CD4-positive, alpha-beta T cell treated with Interleukin-2 at 100 ng/mL for 4 hours (primary cell): ENCODE results near the gene PCDHA7.
"Not testable (repeated sequence)": the region's sequence is repeated elsewhere in the genome, so short reads cannot be mapped to it uniquely, and the experiment has no call there.

ENCODE experiments used
- DNase-seq: peaks from one replicate; pipeline ENCODE4 v3.0.0-alpha.2; 2020; ENCODE audit warnings: low spot score

Gene PCDHA7, protein sequence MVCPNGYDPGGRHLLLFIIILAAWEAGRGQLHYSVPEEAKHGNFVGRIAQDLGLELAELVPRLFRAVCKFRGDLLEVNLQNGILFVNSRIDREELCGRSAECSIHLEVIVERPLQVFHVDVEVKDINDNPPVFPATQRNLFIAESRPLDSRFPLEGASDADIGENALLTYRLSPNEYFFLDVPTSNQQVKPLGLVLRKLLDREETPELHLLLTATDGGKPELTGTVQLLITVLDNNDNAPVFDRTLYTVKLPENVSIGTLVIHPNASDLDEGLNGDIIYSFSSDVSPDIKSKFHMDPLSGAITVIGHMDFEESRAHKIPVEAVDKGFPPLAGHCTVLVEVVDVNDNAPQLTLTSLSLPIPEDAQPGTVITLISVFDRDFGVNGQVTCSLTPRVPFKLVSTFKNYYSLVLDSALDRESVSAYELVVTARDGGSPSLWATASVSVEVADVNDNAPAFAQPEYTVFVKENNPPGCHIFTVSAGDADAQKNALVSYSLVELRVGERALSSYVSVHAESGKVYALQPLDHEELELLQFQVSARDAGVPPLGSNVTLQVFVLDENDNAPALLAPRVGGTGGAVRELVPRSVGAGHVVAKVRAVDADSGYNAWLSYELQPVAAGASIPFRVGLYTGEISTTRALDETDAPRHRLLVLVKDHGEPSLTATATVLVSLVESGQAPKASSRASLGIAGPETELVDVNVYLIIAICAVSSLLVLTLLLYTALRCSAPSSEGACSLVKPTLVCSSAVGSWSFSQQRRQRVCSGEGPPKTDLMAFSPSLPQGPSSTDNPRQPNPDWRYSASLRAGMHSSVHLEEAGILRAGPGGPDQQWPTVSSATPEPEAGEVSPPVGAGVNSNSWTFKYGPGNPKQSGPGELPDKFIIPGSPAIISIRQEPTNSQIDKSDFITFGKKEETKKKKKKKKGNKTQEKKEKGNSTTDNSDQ

DNA sequence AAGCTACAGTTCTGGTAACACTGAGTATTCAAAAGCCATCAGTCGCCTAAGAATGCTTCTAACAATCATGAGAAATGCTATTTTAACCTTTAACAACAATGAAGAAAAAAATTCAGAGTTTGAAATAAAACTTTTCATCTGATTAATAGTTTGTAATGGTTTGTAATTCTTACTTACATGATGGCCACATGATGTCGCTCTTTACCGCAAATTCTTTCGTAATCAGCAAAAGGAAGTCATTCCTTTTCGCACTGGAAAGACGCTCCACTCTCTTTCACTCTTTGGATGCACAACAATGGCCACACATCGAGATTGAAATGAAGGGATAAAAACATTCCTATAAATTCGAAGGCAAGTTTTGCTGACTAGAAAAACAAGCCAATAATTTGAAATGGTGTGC lies at the start of gene PCDHA7:
Gene PCDHA7 (plus strand): TSS at position 277 of the 400 bp plus-strand sequence. CDS start 115 bp downstream, at position 392.
- no peak for DNase-seq

DNA sequence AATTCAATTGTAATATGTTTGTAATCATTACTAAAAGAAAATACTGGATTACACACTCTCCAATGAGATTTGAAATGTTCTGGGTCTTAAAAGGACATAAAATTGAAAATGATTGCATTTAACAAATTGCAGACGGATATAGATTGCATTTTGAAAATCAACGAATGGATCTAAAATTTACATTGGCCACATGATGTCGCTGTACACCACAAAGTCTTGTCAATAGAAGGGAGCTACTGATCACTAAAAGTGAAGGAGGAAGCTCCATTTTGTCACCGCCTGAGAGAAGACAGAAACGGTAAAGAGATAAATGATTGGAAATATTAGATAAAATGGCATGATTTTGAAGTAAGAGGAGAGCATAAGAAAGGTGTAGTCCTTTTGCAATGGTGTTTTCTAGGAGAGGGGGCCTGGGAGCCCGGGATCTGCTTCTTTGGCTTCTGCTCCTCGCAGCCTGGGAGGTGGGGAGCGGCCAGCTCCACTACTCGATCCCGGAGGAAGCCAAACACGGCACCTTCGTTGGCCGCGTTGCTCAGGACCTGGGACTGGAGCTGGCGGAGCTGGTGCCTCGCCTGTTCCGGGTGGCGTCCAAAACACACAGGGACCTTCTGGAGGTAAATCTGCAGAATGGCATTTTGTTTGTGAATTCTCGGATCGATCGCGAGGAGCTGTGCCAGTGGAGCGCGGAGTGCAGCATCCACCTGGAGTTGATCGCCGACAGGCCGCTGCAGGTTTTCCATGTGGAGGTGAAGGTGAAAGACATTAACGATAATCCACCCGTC lies 48.0 kb upstream of the PCDHA7 start, which contains the start of gene PCDHA1:
Gene PCDHA1 (plus strand): TSS at position 236 of the 782 bp plus-strand sequence.
- DNase-seq, result no peak

DNA sequence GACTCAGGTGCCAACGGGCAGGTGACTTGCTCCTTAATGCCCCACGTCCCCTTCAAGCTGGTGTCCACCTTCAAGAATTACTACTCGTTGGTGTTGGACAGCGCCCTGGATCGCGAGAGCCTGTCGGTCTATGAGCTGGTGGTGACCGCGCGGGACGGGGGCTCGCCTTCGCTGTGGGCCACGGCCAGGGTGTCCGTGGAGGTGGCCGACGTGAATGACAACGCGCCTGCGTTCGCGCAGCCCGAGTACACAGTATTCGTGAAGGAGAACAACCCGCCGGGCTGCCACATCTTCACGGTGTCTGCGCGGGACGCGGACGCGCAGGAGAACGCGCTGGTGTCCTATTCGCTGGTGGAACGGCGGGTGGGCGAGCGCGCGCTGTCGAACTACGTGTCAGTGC lies 46.6 kb upstream of the PCDHA7 start:
- DNase-seq, result not testable (repeated sequence)

DNA sequence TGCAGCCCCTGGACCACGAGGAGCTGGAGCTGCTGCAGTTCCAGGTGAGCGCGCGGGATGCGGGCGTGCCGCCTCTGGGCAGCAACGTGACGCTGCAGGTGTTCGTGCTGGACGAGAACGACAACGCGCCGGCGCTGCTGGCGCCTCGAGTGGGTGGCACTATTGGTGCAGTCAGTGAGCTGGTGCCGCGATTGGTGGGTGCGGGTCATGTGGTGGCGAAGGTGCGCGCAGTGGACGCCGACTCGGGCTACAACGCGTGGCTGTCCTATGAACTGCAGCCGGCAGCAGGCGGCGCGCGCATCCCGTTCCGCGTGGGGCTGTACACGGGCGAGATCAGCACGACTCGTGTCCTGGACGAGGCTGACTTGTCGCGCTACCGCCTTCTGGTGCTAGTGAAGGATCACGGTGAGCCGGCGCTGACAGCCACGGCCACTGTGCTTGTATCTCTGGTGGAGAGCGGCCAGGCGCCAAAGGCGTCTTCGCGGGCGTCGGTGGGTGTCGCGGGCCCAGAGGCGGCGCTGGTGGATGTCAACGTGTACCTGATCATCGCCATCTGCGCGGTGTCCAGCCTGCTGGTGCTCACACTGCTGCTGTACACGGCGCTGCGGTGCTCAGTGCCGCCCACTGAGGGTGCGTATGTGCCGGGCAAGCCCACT lies 46.1 kb upstream of the PCDHA7 start:
- not testable (repeated sequence) for DNase-seq

DNA sequence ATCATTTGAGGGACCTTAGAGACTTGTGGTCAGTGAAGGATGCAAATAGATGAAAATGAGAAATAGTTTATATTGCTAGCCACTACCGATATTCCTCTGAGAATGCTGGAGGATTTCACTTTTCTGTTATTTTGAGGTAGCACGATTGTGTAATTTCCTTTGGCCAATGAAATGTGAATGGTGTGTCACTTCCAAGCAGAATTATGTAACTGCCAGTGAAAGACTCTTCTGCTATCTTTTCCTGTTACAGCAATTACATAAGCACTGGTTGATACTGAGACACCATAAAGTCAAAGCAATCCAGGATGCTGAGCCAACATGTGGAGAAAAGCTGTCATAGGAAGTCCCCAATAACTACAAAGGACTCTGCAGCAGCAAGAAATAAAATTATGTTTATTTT lies 43.0 kb upstream of the PCDHA7 start:
- no peak for DNase-seq

DNA sequence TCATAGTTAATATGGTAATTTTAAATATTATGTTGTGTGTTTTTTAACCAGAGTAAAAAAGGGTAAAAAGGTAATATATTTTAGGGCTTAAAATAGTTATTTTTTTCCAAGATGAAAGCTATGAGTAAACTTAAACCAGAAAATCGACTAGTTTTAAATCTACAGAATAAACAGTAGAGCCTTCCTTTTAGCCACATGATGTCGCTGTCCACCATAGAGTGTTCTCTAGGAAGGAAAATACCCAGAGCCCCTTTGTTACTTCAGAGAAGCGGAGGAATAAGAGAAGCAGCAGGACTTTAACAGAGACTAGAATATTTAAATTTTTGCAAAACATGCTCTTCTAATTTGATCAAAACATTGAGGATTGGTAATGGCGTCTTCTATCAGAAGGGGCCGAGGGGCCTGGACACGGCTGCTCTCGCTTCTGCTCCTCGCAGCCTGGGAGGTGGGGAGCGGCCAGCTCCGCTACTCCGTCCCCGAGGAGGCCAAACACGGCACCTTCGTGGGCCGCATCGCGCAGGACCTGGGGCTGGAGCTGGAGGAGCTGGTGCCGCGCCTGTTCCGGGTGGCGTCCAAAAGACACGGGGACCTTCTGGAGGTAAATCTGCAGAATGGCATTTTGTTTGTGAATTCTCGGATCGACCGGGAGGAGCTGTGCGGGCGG lies 39.3 kb upstream of the PCDHA7 start, which contains the start of gene PCDHA2:
Gene PCDHA2 (plus strand): TSS at position 258 of the 664 bp plus-strand sequence.
- DNase-seq, result no peak

DNA sequence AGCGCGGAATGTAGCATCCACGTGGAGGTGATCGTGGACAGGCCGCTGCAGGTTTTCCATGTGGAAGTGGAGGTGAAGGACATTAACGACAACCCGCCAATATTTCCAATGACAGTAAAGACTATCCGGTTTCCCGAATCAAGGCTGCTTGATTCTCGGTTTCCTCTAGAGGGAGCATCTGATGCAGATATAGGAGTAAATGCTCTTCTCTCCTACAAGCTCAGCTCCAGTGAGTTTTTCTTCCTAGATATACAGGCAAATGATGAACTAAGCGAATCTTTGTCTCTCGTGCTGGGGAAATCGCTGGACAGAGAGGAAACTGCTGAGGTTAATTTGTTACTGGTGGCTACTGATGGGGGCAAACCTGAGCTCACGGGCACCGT lies 38.8 kb upstream of the PCDHA7 start:
- no peak for DNase-seq

DNA sequence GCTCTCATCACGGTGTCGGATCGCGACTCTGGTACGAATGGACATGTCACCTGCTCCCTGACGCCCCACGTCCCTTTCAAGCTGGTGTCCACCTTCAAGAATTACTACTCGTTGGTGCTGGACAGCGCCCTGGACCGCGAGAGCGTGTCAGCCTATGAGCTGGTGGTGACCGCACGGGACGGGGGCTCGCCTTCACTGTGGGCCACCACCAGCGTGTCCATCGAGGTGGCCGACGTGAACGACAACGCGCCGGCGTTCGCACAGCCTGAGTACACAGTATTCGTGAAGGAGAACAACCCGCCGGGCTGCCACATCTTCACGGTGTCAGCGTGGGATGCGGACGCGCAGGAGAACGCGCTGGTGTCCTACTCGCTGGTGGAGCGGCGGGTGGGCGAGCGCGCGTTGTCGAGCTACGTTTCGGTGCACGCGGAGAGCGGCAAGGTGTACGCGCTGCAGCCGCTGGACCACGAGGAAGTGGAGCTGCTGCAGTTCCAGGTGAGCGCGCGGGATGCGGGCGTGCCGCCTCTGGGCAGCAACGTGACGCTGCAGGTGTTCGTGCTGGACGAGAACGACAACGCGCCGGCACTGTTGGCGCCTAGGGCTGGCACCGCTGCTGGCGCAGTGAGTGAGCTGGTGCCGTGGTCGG lies 37.9 kb upstream of the PCDHA7 start:
- DNase-seq, result not testable (repeated sequence)

DNA sequence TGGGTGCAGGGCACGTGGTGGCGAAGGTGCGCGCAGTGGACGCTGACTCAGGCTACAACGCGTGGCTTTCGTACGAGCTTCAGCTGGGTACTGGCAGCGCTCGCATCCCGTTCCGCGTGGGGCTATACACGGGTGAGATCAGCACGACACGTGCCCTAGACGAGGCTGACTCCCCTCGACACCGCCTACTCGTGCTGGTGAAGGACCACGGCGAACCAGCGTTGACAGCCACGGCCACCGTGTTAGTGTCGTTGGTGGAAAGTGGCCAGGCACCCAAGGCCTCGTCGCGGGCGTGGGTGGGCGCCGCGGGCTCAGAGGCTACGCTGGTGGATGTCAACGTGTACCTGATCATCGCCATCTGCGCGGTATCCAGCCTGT lies 37.4 kb upstream of the PCDHA7 start:
- DNase-seq, result no peak

DNA sequence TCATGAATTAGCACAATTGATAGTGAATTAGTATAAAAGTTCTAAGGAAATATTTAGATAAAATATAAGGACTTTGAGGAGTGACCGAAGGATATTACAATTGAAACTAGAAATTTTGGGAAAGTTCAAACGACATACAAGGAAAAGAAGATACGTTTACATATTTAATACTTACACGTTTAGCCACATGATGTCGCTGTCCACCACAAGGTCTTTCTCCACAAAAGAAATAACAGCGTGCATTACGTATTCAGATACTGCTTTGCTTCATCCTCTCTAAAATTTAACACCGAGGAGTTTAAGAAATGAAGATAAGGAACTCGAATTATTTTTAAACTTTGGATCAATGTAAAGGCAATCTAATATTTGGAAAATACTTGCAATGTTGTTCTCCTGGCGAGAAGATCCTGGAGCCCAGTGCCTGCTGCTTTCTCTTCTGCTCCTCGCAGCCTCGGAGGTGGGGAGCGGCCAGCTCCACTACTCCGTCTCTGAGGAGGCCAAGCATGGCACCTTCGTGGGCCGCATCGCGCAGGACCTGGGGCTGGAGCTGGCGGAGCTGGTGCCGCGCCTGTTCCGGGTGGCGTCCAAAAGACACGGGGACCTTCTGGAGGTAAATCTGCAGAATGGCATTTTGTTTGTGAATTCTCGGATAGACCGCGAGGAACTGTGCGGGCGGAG lies 33.1 kb upstream of the PCDHA7 start, which contains the start of gene PCDHA3:
Gene PCDHA3 (plus strand): TSS at position 242 of the 678 bp plus-strand sequence.
- no peak for DNase-seq

DNA sequence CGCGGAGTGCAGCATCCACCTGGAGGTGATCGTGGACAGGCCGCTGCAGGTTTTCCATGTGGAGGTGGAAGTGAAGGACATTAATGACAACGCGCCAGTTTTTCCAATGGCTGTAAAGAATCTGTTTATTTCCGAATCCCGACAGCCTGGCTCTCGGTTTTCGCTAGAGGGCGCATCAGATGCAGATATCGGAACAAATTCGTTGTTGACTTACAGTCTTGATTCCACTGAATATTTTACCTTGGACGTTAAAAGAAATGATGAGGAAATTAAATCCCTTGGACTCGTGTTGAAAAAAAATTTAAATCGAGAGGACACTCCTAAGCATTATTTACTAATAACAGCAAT lies 32.6 kb upstream of the PCDHA7 start:
- no peak for DNase-seq

DNA sequence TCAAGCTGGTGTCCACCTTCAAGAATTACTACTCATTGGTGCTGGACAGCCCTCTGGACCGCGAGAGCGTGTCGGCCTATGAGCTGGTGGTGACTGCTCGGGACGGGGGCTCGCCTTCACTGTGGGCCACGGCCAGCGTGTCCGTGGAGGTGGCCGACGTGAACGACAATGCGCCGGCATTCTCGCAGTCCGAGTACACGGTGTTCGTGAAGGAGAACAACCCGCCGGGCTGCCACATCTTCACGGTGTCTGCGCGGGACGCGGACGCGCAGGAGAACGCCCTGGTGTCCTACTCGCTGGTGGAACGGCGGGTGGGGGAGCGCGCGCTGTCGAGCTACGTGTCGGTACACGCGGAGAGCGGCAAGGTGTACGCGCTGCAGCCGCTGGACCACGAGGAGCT lies 31.7 kb upstream of the PCDHA7 start:
- not testable (repeated sequence) for DNase-seq

DNA sequence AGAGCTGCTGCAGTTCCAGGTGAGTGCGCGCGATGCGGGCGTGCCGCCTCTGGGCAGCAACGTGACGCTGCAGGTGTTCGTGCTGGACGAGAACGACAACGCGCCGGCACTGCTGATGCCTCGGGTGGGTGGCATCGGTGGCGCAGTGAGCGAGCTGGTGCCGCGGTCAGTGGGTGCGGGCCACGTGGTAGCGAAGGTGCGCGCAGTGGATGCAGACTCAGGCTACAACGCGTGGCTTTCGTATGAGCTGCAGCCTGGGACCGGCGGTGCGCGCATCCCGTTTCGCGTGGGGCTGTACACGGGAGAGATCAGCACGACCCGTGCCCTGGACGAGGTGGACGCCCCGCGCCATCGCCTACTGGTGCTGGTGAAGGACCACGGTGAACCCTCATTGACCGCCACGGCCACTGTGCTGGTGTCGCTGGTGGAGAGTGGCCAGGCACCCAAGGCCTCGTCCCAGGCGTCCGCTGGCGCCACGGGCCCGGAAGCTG lies 31.2 kb upstream of the PCDHA7 start:
- no peak for DNase-seq

DNA sequence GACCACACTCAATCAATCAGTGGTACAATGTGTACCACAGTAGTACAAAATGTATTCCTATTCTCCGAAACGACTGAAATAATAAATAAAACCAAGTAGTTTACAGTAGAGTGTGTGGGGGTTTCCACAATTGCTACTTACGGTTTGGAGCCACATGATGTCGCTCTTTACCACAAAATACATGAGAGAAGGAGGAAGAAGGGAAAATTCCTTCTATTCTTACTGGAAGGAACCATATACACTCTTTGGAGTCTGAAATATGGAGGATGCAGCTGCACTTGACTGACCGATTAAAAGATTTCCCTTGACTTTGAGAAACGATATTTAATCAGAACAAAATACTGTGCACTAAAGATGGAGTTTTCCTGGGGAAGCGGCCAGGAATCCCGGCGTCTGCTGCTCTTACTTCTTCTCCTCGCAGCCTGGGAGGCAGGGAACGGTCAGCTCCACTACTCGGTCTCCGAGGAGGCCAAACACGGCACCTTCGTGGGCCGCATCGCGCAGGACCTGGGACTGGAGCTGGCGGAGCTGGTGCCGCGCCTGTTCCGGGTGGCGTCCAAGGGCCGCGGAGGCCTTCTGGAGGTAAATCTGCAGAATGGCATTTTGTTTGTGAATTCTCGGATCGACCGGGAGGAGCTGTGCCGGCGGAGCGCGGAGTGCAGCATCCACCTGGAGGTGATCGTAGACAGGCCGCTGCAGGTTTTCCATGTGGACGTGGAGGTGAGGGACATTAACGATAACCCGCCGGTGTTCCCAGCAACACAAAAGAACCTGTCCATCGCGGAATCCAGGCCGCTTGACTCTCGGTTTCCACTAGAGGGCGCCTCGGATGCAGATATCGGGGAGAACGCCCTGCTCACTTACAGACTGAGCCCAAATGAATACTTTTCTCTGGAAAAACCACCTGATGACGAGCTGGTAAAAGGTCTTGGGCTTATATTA lies 27.0 kb upstream of the PCDHA7 start, which contains the start of gene PCDHA4:
Gene PCDHA4 (plus strand): TSS at position 235 of the 942 bp plus-strand sequence.
- DNase-seq, result no peak

DNA sequence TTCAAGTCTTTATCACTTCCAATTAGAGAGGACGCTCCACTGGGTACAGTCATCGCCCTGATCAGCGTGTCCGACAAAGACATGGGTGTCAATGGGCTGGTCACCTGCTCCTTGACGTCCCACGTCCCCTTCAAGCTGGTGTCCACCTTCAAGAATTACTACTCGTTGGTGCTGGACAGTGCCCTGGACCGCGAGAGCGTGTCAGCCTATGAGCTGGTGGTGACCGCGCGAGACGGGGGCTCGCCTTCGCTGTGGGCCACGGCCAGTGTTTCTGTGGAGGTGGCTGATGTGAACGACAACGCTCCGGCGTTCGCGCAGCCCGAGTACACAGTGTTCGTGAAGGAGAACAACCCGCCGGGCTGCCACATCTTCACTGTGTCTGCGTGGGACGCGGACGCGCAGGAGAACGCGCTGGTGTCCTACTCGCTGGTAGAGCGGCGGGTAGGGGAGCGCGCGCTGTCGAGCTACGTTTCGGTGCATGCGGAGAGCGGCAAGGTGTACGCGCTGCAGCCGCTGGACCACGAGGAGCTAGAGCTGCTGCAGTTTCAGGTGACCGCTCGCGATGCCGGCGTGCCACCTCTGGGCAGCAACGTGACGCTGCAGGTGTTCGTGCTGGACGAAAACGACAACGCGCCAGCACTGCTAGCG lies 25.7 kb upstream of the PCDHA7 start:
- DNase-seq, result not testable (repeated sequence)

DNA sequence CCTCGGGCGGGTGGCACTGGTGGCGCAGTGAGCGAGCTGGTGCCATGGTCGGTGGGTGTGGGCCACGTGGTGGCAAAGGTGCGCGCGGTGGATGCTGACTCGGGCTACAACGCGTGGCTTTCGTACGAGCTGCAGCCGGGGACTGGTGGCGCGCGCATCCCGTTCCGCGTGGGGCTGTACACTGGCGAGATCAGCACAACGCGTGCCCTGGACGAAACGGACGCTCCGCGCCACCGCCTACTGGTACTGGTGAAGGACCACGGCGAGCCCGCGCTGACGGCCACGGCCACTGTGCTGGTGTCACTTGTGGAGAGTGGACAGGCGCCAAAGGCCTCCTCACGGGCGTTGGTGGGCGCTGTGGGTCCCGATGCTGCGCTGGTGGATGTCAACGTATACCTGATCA lies 25.2 kb upstream of the PCDHA7 start:
- no peak for DNase-seq

DNA sequence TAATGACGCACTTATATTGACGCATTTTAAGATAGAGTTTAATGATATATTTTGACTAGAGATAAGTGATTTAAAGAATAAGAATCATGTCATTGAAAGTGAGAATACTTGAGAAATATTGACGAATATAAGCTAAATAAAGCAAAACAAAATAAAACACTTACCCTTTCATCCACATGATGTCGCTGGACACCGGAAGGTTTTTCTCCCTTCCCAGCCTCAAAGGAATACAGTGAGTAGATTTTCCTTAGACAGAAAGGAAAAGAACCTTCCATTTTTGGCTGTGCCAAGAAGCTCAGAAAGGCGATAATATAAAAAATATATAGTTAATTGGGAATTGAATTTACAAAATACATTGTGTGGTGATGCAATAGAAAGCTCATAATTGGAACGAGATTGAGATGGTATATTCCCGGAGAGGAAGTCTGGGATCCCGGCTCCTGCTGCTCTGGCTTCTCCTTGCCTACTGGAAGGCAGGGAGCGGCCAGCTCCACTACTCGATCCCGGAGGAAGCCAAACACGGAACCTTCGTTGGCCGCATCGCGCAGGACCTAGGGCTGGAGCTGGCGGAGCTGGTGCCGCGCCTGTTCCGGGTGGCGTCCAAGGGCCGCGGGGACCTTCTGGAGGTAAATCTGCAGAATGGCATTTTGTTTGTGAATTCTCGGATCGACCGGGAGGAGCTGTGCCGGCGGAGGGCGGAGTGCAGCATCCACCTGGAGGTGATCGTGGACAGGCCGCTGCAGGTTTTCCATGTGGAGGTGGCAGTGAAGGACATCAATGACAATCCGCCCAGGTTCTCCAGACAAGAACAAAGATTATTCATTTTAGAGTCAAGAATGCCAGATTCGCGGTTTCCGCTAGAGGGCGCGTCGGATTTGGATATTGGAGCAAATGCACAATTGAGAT lies 12.4 kb upstream of the PCDHA7 start, which contains the start of gene PCDHA5:
Gene PCDHA5 (plus strand): TSS at position 239 of the 906 bp plus-strand sequence.
- DNase-seq, result no peak
